GM19452 (cell line): Measurements from ENCODE around the gene DNAH3.
"Not testable (repeated sequence)": the region's sequence is repeated elsewhere in the genome, so short reads cannot be mapped to it uniquely, and the experiment has no call there.

ENCODE experiments used
- ATAC-seq: cut with Tn5 transposase; IDR thresholded peaks from one replicate; pipeline ENCODE4 v1.9.1; 2021; ENCODE audit not compliant: unreplicated experiment

The DNAH3 gene

DNA sequence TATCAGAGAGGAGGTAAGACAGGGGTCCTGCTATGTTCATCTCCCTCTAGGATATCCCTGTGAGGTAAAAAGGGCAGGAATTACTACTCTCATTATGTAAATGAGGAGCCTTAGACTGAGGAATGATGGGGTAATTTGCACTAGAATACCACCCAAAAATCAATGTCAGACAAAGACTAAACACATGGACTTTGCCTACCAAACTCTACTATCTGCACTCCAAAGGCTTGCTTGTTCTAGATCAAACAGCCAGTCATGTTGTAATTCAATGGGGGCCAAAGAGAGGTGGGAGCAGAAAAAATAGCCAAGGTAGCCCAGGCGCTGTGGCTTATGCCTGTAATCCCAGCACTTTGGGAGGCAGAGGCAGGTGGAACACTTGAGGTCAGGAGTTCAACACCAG lies 129.3 kb downstream of the DNAH3 start:
- ATAC-seq: no peak

GRCh38 chr16:21009815-21010214 lies 140.8 kb downstream of the DNAH3 start:
- no peak for ATAC-seq

DNA sequence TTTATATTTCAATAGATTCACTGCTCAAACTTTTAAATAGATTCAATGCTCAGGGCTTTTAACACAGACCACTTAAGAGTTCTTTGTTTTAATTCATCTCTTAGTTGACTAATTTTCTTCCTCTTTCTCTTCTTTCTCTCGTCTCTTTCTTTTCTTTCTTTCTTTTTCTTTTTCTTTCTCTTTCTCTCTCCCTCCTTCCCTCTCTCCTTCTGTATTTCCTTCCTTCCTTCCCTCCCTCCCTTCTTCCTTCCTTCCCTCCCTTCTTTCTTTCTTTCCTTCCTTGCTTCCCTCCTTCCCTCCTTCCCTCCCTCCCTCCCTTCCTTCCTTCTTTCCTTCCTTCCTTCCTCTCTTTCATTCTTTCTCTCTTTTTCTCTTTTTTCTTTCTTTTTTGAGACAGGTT lies 145.6 kb downstream of the DNAH3 start:
- no peak for ATAC-seq

GRCh38 chr16:21001262-21001661 lies 149.4 kb downstream of the DNAH3 start:
- ATAC-seq: no peak

- ATAC-seq: no peak
Measured at GRCh38 chr16:20997147-20997546, 153.5 kb downstream of the DNAH3 start.

GRCh38 chr16:20995711-20996110 lies 154.9 kb downstream of the DNAH3 start:
- no peak for ATAC-seq

DNA sequence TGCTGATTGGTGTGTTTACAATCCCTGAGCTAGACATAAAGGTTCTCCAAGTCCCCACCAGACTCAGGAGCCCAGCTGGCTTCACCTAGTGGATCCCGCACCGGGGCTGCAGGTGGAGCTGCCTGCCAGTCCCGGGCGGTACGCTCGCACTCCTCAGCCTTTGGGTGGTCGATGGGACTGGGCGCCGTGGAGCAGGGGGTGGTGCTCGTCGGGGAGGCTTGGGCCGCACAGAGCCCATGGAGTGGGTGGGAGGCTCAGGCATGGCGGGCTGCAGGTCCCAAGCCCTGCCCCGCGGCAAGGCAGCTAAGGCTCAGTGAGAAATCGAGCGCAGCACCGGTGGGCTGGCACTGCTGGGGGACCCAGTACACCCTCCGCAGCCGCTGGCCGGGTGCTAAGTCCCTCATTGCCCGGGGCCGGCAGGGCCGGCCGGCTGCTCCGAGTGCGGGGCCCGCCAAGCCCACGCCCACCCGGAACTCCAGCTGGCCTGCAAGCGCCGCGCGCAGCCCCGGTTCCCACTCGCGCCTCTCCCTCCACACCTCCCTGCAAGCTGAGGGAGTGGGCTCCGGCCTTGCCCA lies 161.1 kb downstream of the DNAH3 start:
- not testable (repeated sequence) for ATAC-seq

GRCh38 chr16:20987049-20987448 lies 163.6 kb downstream of the DNAH3 start:
- ATAC-seq: no peak

- no peak for ATAC-seq
Measured at GRCh38 chr16:20984019-20984418, 166.6 kb downstream of the DNAH3 start.

- ATAC-seq: no peak
Measured at GRCh38 chr16:20976576-20976975, 174.1 kb downstream of the DNAH3 start.

DNA sequence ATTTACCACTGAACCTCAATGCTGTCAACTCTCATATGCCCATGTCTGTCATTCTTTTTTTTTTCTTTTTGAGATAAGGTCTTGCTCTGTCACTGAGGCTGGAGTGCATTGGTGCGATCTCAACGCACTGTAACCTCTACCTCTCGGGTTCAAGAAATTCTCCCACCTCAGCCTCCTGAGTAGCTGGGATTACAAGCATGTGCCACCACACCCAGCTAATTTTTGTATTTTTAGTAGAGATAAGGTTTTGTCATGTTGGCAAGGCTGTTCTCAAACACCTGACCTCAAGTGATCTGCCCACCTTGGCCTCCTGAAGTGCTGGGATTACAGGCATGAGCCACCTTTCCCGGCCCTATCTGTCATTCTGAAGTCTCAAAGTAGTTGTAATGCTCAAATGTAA lies 177.4 kb downstream of the DNAH3 start:
- not testable (repeated sequence) for ATAC-seq

GRCh38 chr16:20971401-20971800 lies 179.2 kb downstream of the DNAH3 start:
- no peak for ATAC-seq

GRCh38 chr16:20969386-20969785 lies 181.3 kb downstream of the DNAH3 start:
- no peak for ATAC-seq

GRCh38 chr16:20968765-20969164 lies 181.9 kb downstream of the DNAH3 start:
- ATAC-seq: no peak

- ATAC-seq: no peak
Measured at GRCh38 chr16:20960899-20961298, 189.7 kb downstream of the DNAH3 start.

GRCh38 chr16:20957153-20957552 lies 193.5 kb downstream of the DNAH3 start:
- no peak for ATAC-seq

GRCh38 chr16:20956319-20956718 lies 194.3 kb downstream of the DNAH3 start:
- ATAC-seq: no peak

DNA sequence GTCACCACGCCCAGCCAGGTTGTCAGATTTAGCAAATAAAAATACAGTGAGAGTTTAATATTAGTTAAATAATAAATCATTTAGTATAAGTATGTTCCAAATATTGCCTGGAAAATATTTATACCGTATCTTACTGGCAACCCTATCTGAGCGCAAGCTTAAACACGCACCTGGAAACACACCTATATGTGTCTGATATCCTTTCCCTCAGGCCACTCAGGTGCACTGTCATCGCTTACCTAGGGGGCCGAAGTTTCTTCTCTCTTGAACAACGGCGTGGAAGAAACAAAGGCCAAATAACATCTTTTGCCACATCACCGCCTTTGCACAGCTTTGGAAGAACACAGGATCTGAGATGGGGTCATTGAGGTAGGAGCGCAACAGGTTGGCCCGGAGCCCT lies 196.1 kb downstream of the DNAH3 start:
- no peak for ATAC-seq

GRCh38 chr16:20952139-20952920 lies 198.3 kb downstream of the DNAH3 start:
- ATAC-seq: no peak

GRCh38 chr16:20950294-20950693 lies 200.4 kb downstream of the DNAH3 start:
- no peak for ATAC-seq

DNA sequence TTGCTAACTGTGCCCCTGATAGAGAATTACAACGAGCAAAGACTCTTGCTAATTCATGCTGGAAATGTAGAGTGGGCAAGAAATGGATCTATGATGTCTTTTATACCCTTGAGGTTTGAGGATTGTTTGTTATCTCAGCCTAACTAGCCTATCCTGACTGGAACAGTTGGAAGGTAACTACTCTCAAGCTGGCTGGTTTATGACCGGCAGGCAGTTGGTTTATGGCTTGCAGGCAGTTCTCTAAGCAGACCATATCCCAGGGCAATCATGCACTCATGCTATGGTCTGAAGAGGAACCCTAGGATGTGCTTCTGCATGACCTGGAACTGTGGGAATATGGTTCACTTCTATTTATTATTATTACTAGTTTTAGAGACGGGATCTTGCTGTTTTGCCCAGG lies 201.0 kb downstream of the DNAH3 start:
- ATAC-seq: no peak

- no peak for ATAC-seq
Measured at GRCh38 chr16:20948444-20948843, 202.2 kb downstream of the DNAH3 start.
